ENCODE data around the gene CCL15. TPM values are rescaled to one million over a fixed set of nuclear protein-coding genes. Genes with fewer than 3 reads are reported as not detected.

The CCL15 gene
- total and polyA plus RNA-seq, 2 of the 13 experiments (the other 11 are each of a cell fraction or from before 2014, with no cell fraction given): 29.2 to 45.9 TPM

DNA sequence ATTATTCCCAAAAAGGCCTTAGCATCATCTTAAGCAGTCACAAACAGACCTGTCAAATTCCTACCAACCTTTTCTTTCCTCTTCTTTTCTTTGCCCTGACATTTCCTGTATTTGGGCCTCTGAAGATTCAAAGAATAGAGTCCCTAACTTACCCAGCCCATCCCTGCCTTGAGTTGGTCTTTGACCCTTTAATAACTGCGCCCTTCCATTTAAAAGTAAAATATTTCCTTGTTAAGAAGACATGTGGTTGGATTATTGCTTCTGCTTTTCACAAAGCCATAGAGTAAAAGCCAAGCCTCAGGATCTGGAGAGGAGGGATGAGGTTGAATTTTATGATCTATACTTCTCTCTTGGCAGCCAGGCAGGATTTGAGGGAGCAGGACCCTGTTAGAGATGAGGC is 29.6 kb upstream of the CCL15 start:
- WGBS (ENCODE audit: low lambda C conversion rate): 46% methylated on average over 1 of the region's 1 CpG
- FAIRE-seq (no peak), ATAC-seq (no peak), DNase-seq (ENCODE audit: low spot score) (no peak)
- Histone ChIP-seq H3K36me3 (replicated peaks in 1 of 2; ENCODE audit: control insufficient read depth in 1 of 2, insufficient read depth in 2 of 2, low read length in 2 of 2) (no peaks in the 10 kb centered on the region), H3K27me3 (ENCODE audit: control insufficient read depth in 1 of 2, insufficient read depth in 2 of 2, low read length in 2 of 2) (peaks cover 0 to 4% of the 10 kb centered on the region in 2 experiments; a peak in 1 of 5 replicates), H3K79me2 (ENCODE audit: insufficient read depth, low read length) (no peaks in the 10 kb centered on the region), H3K4me1 (ENCODE audit: insufficient read depth, low read length) (no peaks in the 10 kb centered on the region), H3K9ac (ENCODE audit: insufficient read depth, low read depth, low read length) (no peak overlapping the region), H3K27ac (ENCODE audit: extremely low read length, insufficient read depth, low read length) (no peak overlapping the region), H4K20me1 (ENCODE audit: insufficient read depth, low read length) (no peaks in the 10 kb centered on the region), H2AFZ (ENCODE audit: low read length) (no peak overlapping the region), H3K4me3 (replicated peaks in 1 of 3; ENCODE audit: insufficient read depth in 1 of 3, low read depth in 2 of 3, low read length in 3 of 3) (no peak overlapping the region), H3K9me3 (ENCODE audit: low read length) (no peaks in the 10 kb centered on the region), H3K4me2 (ENCODE audit: low read depth, low read length) (no peak overlapping the region)
- ChIA-PET POLR2A (no interaction called here), CTCF (ENCODE audit: low intra/inter-chr PET ratio, low total read pairs) (no interaction called here)
- no peak for TF ChIP-seq PCBP1 (IDR thresholded peaks at IDR 0.05; ENCODE audit: borderline replicate concordance, low read depth, low read length)
- no peak for TF ChIP-seq SIX4 (CRISPR knock-in tag; IDR thresholded peaks at IDR 0.05)
- TF ChIP-seq HOXD1 (CRISPR knock-in tag; IDR thresholded peaks at IDR 0.05): no peak
- TF ChIP-seq, protein P1, sequence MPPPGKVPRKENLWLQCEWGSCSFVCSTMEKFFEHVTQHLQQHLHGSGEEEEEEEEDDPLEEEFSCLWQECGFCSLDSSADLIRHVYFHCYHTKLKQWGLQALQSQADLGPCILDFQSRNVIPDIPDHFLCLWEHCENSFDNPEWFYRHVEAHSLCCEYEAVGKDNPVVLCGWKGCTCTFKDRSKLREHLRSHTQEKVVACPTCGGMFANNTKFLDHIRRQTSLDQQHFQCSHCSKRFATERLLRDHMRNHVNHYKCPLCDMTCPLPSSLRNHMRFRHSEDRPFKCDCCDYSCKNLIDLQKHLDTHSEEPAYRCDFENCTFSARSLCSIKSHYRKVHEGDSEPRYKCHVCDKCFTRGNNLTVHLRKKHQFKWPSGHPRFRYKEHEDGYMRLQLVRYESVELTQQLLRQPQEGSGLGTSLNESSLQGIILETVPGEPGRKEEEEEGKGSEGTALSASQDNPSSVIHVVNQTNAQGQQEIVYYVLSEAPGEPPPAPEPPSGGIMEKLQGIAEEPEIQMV (CRISPR knock-in tag; IDR thresholded peaks at IDR 0.05; ENCODE audit: low read depth): no peak
- TF ChIP-seq KLF16 (CRISPR knock-in tag; IDR thresholded peaks at IDR 0.05): no peak
- TF ChIP-seq, protein P2, sequence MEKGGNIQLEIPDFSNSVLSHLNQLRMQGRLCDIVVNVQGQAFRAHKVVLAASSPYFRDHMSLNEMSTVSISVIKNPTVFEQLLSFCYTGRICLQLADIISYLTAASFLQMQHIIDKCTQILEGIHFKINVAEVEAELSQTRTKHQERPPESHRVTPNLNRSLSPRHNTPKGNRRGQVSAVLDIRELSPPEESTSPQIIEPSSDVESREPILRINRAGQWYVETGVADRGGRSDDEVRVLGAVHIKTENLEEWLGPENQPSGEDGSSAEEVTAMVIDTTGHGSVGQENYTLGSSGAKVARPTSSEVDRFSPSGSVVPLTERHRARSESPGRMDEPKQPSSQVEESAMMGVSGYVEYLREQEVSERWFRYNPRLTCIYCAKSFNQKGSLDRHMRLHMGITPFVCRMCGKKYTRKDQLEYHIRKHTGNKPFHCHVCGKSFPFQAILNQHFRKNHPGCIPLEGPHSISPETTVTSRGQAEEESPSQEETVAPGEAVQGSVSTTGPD (CRISPR knock-in tag; IDR thresholded peaks at IDR 0.05): no peak
- TF ChIP-seq DPF2 (CRISPR knock-in tag; IDR thresholded peaks at IDR 0.05; ENCODE audit: borderline replicate concordance, low read depth): no peak
- TF ChIP-seq PAX8 (CRISPR knock-in tag; IDR thresholded peaks at IDR 0.05; ENCODE audit: borderline replicate concordance): no peak
- in situ Hi-C loops (cut with HindIII; ENCODE audit: extremely low pct_ligation_motif_present, low pct_unique_long_range_greater_than_20kb) (no loop called here), intact Hi-C loops (cut with micrococcal nuclease; ENCODE audit: unreplicated experiment) (no loop called here)
- no TSS peak for BruUV-seq (replicated peaks)
